HEK293T (cell line): Measurements from ENCODE around the gene UBE2E2.

Experiments used
- ARNT ChIP-seq: fragments of 450-650 bp; IDR thresholded peaks from 2 replicates; pipeline ENCODE4 v1.6.1; 2017; ENCODE audit warnings: mild to moderate bottlenecking
- FOXM1 ChIP-seq: fragments of 450-650 bp; IDR thresholded peaks from 2 replicates; pipeline ENCODE4 v1.6.1; 2017; ENCODE audit warnings: mild to moderate bottlenecking, borderline replicate concordance
- L3MBTL2 ChIP-seq: fragments of 450-650 bp; conservative IDR thresholded peaks from 2 replicates; pipeline ENCODE4 v1.6.1; 2016; ENCODE audit warnings: mild to moderate bottlenecking
- LEF1 ChIP-seq: fragments of 450-650 bp; IDR thresholded peaks from 2 replicates; pipeline ENCODE4 v1.6.1; 2017; ENCODE audit warnings: mild to moderate bottlenecking, borderline replicate concordance
- SP1 ChIP-seq: fragments of 450-650 bp; IDR thresholded peaks from 2 replicates; pipeline ENCODE4 v1.6.1; 2017

GRCh38 chr3:23552506-23552905 lies 349.4 kb downstream of the UBE2E2 start:
- TF ChIP-seq SP1 (no peak), FOXM1 (no peak), L3MBTL2 (no peak), ARNT (no peak), LEF1 (no peak)
